Right kidney (tissue), 1 donor: ENCODE data around the gene CNKSR3.
A peak's percentile ranks its signal among the peaks of the same experiment; 100 is the strongest.

Source experiments
- DNase-seq: peaks from one replicate; pipeline ENCODE4 v3.0.0-alpha.2; 2016

Gene CNKSR3

DNA sequence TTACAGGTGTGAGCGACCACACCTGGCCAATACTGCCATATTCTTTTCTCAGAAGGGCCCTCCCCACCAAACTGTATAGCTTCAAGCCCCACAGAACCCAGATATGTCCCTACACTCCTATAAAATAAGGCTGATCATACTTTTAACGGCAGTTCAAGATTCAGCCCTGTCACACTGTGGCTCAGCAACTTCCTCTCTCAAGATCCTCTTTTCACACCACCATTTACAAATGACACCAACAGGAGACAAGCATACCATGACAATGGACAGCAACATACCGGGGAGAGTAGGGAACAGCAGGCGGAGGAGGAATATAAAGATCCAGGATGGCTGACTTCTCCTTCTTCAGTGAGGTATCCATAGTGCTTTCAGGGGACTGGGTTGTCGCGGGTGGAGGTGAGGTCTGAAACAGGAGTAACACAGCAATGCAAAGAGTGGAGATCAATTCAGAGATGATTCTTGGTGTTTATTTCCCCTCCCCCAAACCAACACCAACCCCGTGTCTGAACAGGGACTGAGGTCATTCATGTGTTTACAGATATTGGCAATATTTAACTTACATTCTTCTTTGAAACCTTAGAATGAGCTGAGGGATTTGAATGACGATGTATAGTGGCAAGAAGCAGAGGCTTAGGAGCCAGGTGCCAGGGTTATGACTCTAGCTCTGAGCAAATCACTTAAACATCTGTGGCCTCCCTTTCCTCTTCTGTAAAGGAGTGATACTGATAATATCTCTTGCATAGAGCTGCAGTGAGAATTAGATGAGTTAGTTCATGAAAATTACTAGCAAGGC lies 96.3 kb downstream of the CNKSR3 start:
- DNase-seq: no peak

DNA sequence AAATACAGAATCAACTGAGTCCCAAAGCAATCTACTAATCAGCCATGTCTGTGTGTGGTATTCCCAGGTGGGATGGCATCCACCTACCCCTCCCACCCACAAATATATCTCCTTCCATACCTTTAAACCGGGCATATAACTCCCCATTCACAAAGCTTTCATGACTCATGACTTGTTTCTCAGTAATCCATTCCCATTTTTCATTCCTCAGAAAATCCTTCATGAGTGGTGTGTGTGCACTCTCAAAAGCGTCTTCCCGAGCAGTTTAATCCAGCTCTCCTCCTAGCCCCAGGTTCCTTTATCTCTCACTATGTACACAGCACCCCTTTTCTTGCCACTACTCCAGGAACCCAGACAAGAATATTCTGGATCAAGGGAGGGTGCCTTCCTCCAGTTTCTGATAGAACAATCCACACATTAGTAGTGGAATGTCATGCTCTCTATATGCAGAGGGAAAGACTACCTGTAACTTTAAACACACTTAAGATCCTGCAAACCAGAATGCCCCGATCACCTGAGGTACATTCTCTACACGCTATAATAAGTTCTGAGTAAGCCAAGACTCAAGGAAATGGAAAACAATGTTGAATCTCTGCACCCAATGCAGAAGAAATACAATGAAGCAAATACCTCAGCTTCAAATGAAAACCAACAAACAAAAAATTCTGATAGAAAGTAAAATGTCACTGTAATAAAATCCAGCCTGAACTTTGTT lies 98.2 kb downstream of the CNKSR3 start:
- DNase-seq: no peak

DNA sequence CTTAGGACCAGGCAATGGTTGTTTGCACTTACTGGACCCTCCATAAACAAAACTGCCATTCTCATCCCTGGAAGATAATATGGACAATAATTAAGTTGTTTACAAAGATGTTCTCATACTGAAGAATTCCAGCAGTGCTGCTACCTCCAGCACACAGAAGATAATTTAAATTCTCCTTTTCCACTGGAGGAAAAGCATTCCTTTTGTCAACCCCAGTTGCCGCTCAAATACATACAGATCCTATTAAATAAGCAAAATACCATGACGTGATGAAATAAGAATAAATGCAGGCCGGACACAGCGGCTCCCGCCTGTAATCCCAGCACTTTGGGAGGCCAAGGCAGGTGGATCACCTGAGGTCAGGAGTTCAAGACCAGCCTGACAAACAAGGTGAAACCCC lies 99.4 kb downstream of the CNKSR3 start:
- no peak for DNase-seq

DNA sequence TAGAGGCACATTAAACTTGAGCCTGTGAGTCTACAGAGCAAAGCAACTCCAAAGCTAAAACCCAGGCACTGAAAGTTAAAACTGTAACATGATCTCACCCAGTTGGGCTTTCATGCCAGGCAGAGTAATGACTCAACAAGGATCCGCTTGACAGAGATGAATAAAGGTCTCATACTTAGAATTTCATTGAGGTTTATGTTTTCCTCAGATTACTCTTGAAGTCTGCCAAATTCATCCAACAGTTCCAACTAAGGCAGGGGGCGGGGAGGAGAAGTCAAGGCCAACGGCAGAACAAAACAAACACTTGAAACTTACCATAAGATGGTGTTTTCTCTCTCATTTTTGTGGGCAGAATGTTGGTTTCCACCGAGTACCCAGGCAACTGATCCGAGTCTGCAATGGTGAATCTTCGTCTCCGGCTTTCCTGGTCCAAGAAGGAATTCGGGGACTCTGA lies 99.8 kb downstream of the CNKSR3 start:
- DNase-seq: peak; percentile 47

DNA sequence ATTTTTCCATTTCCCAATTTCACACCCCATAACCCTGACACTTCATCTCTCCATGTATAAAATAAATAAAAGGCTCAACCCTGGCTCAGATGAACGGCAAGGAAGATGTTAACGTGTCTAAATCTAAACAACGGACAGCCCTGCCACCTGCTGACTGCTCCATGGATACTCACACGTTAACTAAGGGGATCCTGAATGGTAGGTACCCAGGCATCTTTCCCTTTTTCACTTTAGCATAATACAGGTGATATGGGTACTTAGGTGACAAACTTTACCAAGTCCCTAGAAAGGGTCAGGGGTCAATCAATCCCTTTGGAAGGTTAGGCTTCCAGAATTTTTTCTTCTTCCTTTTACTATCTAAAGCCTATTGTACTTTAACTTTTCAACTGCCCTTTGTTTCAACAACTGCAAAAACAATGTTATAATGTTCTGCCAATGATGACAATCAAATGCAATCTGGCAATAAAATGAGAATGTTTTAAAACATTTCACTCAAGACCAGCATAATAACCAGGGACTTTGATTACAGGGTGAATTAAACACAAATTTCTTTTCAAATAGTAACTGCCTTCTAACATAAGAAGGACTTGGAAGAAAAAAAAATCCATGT lies 101.5 kb downstream of the CNKSR3 start:
- DNase-seq: no peak

DNA sequence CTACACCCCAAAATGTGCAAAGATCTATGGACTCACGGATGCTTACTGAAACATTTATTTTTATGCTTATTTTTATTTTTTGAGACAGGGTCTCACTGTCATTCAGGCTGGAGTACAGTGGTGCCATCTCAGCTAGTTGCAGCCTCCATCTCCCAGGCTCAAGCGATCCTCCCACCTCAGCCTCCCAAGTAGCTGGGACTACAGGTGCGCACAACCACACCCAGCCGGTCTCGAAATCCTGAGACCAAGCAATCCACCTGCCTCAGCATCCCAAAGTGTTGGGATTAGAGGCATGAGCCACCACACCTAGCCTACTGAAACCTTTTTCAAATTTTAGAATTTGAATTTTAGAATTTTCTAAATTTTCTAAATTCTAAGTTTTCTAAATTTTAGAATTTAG lies 103.0 kb downstream of the CNKSR3 start:
- no peak for DNase-seq

DNA sequence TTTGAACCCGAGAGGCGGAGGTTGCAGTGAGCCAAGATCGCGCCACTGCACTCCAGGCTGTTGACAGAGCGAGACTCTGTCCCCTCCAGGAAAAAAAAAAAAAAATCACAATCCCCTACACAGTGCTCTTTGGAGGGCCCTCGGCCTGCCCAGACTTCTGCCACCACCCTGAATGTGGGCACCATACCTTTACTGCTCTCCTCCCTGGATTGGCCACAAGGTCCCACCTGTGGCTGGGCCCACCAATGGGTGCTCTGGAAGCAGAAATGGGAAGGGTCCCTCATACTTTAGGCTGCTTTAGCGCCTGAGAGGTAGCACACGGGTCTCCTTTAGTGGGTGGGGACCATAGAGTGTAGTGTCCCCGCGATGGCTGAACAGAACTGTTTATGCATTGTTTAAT lies 103.6 kb downstream of the CNKSR3 start:
- no peak for DNase-seq

DNA sequence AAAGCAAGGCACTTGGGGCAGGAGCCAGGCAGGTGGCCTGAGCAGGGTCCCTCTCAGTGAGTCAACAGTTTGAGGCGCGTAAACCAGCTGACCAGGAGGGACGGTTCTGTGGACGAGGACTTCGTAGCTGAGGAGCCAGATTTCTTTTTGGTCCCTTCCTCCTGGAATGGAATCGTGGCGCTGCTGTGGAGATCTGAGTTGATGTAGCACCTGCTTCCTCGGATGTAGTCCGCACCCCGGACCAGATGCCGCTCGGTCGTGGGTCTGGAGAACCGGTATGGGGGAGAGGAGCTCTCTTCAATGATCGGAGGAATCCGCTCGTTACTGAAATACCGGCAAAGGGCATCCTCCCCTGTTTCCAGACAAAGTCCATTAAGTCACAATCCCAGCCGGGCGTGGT lies 104.2 kb downstream of the CNKSR3 start:
- DNase-seq: no peak

DNA sequence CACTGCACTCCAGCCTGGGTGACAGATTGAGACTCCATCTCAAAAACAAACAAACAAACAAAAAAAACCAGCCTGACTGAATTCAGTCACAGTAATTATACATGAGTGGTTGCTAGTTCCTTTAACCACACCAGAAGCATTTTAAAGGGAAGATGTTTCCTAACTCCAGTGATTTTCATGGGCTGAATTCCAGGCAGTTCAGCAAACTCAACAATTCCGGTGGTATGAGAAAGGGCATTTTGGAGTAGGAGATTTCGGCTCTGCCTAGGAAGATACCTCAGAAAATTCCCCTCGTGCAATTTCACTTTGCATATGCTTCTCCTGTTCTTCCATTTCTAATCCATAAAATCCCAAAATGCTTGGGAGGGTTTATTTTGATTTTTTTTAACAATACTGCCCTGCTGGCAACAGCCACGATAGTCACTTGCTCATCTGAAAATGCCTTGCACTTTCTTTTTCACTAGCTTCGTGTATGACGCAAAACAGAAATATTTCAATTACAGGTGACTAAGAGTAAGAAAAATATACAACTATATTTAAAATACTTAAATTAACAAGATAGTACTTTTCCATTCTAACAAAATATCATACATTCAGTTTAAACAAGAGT lies 105.6 kb downstream of the CNKSR3 start:
- DNase-seq: no peak

DNA sequence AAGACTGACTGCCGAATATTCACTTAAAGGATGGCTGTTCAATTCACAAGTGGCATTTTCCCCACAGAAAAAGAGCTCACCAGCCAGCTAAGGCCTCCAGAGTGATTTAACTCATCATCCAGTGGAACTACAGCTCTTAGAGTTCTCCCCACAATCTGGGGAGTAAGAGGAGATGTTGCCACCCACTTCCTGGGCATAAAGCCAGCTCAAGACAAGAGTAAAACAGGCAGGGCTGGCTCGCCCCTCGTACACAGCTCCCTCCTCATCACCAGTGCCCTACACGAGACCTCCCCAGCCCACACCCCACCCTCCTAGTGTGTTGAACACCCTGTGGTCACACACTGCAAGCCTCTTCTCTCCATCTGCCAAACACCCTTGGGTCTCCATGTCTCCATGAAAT lies 106.7 kb downstream of the CNKSR3 start:
- DNase-seq: no peak

DNA sequence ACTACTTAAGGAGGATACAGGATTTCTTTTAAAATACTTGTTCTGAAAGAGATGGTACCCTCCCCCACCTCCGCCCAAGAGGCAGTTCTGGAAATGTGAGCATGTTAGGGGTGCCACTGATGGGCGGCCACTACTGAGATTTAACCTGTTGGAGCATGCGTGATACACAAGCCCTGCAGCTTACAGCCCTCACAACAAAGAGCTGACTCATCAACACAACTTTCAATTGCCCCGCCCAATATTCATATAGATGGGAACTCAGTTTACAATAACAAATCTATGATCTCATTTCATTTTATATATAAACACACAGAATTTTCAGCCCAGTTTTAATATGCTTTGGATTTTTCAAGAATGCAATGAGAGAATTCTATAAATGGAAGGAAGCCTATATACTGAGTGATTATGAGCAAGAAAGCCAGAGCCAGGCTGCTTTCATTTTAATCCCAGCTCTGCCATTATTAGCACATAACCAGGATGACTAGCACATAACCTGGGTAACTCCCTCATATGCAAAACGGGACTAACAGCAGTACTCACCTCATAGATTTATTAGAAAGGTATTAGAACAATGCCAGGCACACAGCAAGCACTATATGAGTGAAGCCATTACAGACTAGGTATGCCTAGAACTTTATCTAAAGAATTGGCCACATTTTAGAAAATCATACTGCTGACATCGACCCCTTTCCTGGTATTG lies 108.3 kb downstream of the CNKSR3 start:
- no peak for DNase-seq

DNA sequence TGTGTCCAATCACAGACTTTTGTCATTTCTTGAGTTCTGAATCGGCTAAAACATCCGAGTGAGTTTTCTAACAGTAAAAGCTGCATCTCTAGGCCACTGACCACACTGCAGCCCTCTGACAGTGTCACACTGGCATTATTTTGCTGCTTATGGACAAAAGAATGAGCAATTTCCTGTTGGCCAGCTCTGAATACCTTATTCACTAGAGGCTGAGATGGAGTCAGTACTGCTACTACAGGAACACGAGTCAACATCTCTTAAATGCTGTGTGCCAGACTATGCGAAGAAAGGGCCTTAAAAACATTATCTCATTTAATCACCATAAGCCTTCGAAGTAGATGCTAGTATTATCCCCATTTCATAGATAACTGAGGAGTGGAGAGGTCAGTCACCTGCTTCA lies 111.4 kb downstream of the CNKSR3 start:
- no peak for DNase-seq

DNA sequence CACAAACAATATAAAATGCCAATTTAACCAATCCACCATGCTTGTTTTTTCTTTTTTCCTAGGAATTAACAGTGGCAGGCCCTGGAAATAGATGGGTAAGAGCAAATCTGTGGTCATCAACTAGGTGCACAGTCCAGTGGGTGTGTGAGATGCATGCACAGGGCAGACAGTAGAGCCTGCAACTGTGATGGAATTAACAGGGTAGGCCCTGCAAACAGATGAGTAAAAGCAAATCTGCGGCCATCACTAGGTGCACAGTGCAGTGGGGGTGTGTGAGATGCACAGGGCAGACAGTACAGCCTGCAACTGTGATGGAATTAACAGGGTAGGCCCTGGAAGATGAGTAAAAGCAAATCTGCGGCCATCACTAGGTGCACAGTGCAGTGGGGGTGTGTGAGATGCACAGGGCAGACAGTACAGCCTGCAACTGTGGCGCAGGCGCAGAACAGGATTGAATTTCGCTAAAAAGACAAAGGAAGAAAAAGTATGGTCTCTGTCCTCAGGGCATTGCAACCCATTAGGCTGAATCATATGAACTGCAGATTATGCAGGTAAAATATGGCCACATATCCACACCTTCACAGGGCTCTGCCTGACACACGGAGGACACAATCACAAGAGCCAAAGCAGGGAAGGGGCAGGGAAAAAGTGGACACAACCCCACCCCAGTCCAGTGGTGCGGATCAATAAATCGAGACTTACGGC lies 112.8 kb downstream of the CNKSR3 start:
- no peak for DNase-seq

DNA sequence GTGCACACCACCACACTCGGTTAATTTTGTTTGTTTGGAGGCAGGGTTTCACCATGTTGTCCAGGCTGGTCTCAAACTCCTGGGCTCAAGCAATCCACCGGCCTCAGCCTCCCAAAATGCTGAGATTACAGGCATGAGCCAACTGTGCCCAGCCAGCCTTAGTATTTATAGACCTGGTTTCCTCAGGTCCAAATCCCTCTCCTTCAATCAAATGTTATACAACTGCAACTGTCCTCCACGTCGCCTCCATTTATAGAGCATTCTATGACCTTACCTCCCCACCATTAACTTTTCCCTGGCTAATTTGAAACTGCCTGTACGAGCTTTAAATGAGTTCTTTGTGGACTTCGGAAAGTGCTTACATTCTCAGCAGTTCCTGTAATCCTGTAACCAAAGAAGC lies 114.6 kb downstream of the CNKSR3 start:
- DNase-seq: no peak

DNA sequence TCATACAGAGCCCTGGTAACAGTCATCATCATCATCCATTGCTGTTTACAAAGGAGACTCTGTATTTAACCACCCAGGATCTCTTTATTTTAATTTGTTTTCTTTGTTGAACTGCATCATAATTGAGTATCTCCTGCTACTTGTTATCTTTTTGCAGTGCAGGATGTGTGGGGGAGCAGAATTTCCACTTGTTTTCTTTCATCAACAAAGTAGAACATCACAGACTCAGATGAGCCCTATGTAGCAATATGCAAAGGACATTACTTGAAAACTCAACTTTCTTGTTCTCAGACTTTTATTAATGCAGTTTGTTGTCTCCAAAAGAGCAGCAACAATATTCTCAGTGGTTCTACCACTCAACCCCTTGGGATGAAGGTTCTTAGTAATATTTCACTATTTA lies 115.2 kb downstream of the CNKSR3 start:
- no peak for DNase-seq

DNA sequence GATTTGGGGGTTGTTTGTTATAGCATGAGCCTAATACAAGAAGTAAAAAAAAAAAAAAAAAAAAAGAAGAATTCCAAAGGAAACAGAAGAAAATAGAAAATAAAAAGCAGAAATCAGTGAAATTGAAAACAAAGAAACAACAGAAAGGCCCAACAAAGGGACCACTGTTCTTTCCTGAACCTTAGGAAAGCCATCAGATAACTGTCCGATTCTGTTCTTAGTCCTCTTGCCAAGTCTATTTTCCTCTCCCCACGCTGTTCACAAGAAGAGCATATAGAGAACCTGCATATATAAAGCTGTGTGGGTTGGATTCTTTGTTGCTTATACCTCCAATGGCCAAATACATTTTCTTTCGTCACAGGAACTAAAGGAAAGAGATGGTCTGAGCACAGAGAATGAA lies 115.9 kb downstream of the CNKSR3 start:
- no peak for DNase-seq

DNA sequence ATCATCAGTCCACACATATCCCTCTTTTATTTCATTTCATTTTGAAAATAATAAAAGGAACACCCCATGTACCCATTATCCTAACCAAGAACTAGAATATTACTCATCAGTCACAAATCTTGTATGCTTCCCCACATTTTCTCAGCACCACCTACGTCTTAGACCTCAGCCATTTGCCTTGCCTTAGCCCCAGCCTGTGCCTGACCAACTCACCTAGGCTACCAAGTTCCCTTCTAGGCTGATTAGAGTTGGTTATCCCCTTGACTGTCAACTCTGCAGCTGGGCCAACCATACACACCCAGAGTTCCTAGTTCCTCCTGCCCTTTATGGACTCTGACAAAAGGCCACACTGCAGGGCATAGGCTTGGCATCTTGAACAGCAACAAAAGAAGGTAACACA lies 120.5 kb downstream of the CNKSR3 start:
- DNase-seq: no peak

DNA sequence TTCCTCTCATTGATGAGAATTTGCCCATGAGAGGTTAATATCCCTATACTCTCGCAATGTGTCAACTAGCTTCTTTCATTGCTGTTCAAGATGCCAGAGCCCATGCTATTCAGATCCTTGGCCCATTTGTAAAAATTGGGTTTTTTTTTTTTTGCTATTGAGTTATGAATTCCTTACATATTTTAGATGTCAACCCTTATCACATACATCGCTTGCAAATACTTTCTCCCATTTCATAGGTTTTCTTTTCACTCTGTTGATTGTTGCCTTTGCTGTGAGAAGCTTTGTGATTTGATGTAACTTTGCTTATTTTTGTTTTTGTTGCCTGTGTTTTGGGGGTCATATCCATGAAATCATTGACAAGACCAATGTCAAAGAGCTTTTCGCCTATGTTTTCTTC lies 121.7 kb downstream of the CNKSR3 start:
- no peak for DNase-seq

DNA sequence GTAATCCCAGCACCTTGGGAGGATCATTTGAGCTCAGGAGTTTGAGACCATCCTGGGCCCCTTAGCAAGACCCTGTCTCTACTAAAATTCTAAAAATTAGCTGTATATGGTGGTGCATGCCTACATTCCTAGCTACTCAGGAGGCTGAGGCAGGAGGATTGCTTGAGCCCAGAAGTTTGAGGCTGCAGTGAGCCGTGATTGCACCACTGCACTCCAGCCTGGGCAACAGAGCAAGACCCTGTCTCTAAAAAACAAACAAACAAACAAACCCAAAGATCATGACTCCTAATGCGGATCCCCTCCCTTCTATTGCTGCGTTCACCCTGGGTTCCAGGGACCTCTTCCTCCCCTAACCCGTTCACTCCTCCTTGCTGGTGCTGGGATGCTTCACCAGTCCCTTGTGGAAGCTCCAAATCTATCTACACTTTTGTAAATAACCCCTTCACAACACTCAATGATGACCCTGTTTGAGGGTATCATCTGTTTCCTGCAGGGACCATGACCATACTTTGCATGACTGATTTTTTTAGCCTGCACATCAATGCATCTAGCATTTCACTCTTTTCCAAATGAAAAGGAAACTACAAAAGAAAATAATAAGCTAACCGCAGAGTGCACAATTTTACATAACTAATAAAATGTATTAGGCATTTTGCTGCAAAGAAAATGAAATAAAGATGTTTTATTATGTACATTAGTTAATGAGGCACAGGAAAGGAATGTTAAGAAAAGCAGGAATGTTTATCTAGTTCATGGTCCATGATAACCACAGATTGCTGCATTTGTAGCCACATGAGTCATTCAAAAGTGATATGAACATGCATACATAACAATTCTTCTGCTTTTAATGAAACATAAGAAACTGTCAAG lies 123.4 kb downstream of the CNKSR3 start:
- no peak for DNase-seq

DNA sequence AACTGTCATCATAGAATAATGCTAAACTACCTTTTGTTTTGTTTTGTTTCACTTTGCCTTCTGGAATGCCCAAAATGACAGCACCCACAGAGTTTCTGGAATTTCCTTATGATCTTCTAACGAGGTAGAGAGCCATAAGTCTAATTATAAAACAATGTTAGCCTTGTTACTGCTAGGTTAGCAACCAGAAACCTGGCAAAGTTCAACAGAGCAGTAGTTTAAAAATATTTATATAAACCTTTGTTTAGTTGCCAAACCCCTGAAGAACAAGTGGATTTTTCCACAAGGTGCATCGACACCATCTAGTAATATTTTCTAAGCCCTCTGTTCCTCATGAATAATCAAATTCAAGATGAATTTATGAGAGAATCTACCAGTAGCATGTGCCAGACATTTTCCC lies 126.3 kb downstream of the CNKSR3 start:
- DNase-seq: no peak

DNA sequence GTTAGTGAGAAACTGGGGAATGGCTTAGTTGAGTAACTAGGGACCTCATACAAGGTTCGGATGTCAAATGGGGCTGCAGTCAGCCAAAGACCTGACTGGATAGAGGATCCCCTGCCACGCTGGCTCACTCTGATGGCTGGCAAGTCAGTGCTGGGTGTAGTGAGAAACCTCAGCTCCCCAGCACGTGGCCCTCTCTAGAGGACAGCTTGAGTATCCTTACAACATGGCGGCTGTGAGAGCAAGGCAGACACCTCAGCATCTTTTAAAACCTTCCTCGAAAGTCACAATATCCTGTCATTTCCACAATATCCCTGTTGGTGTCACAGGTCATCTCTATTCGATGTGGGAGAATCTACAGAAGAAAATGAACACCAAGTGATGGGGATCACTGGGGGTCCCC lies 127.2 kb downstream of the CNKSR3 start:
- DNase-seq: no peak
